DND-41 (cell line): ENCODE data around the gene GAS2L2.

ENCODE experiments used
- ATAC-seq: fragments of 200-7000 bp; cut with Tn5 transposase; 3 replicates; pipeline ENCODE4 v1.9.1; 2021; ENCODE audit warnings: low read depth; ENCODE audit not compliant: insufficient read depth
- DNase-seq: peaks from one replicate; pipeline ENCODE4 v3.0.0-alpha.2; 2020
- H2AFZ ChIP-seq: 2 replicates; pipeline ENCODE4 v1.6.0; 2012; ENCODE audit warnings: low read depth, low read length
- H3K27ac ChIP-seq: 2 replicates; pipeline ENCODE4 v1.5.1; 2012; ENCODE audit warnings: low read length, inconsistent platforms
- H3K27me3 ChIP-seq: fragments of 200-600 bp; sonication (generic); 2 replicates; pipeline ENCODE4 v1.6.0; 2012; ENCODE audit warnings: low read length, mild to moderate bottlenecking, inconsistent platforms; ENCODE audit not compliant: insufficient read depth, poor library complexity
- H3K36me3 ChIP-seq: 2 replicates; pipeline ENCODE4 v1.5.1; 2012; ENCODE audit warnings: low read length, inconsistent platforms; ENCODE audit not compliant: insufficient read depth
- H3K4me1 ChIP-seq: 2 replicates; pipeline ENCODE4 v1.5.1; 2012; ENCODE audit warnings: mild to moderate bottlenecking, low read length; ENCODE audit not compliant: insufficient read depth
- H3K4me2 ChIP-seq: 2 replicates; pipeline ENCODE4 v1.6.0; 2012; ENCODE audit warnings: mild to moderate bottlenecking, moderate library complexity, low read length, inconsistent platforms; ENCODE audit not compliant: insufficient read depth
- H3K4me3 ChIP-seq, 2 experiments: fragments of 200-600 bp in 1 of 2; shearing (Covaris generic) in 1 of 2; 2 replicates each; pipeline ENCODE4 v1.5.1; 2012 to 2016; ENCODE audit warnings: inconsistent platforms in 2 of 2, low read length in 2 of 2, mild to moderate bottlenecking in 2 of 2, low read depth in 1 of 2, moderate library complexity in 1 of 2
- H3K79me2 ChIP-seq: 2 replicates; pipeline ENCODE4 v1.6.0; 2012; ENCODE audit warnings: low read length, inconsistent platforms; ENCODE audit not compliant: insufficient read depth
- H3K9ac ChIP-seq: 2 replicates; pipeline ENCODE4 v1.6.0; 2012; ENCODE audit warnings: low read depth, mild to moderate bottlenecking, inconsistent platforms, low read length, moderate library complexity
- H3K9me3 ChIP-seq: 2 replicates; pipeline ENCODE4 v1.5.1; 2012; ENCODE audit warnings: low read length, moderate library complexity, mild to moderate bottlenecking, inconsistent platforms; ENCODE audit not compliant: insufficient read depth, severe bottlenecking
- H4K20me1 ChIP-seq: 2 replicates; pipeline ENCODE4 v1.6.0; 2012; ENCODE audit warnings: low read length; ENCODE audit not compliant: insufficient read depth
- EZH2 ChIP-seq: IDR thresholded peaks from 3 replicates; pipeline ENCODE4 v1.6.1; 2012; ENCODE audit warnings: borderline replicate concordance, low read depth, mild to moderate bottlenecking, moderate library complexity, low read length, inconsistent platforms; ENCODE audit not compliant: severe bottlenecking
- TF ChIP-seq, protein P1 (sequence below): IDR thresholded peaks from 2 replicates; pipeline ENCODE4 v1.5.1; 2012; ENCODE audit warnings: borderline replicate concordance, low read length, moderate library complexity, mild to moderate bottlenecking; ENCODE audit not compliant: poor library complexity, severe bottlenecking; ENCODE audit errors: extremely low read depth

GAS2L2 gene

DNA sequence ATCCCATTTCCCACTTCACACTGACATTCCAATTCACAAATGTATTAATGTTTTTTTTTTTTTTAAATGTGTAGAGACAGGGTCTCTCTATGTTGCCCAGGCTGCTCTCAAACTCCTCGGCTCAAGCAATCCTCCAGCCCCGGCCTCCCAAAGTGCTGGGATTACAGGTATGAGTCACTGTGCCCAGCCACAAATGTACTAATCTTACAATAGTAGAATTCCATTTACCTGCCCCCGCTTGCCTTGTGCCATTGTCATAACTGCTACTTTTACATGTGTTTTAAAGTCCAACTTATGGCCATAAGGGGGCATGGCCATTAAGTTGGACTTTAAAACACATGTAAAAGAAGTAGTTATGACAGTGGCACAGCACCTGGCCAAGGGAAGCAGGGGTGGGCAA lies 37.8 kb upstream of the GAS2L2 start:
- Histone ChIP-seq H3K27me3 (peaks cover 57% of the 10 kb centered on the region), H3K4me2 (no peak overlapping the region), H3K79me2 (no peaks in the 10 kb centered on the region), H3K9me3 (no peaks in the 10 kb centered on the region), H3K4me3 (no peak overlapping the region), H4K20me1 (no peaks in the 10 kb centered on the region), H3K27ac (no peak overlapping the region), H3K9ac (no peak overlapping the region), H2AFZ (no peak overlapping the region), H3K4me1 (0 out of 2 replicates have a peak, but pooled peaks cover 3% of the 10 kb centered on the region), H3K36me3 (no peaks in the 10 kb centered on the region)
- TF ChIP-seq, protein P1, sequence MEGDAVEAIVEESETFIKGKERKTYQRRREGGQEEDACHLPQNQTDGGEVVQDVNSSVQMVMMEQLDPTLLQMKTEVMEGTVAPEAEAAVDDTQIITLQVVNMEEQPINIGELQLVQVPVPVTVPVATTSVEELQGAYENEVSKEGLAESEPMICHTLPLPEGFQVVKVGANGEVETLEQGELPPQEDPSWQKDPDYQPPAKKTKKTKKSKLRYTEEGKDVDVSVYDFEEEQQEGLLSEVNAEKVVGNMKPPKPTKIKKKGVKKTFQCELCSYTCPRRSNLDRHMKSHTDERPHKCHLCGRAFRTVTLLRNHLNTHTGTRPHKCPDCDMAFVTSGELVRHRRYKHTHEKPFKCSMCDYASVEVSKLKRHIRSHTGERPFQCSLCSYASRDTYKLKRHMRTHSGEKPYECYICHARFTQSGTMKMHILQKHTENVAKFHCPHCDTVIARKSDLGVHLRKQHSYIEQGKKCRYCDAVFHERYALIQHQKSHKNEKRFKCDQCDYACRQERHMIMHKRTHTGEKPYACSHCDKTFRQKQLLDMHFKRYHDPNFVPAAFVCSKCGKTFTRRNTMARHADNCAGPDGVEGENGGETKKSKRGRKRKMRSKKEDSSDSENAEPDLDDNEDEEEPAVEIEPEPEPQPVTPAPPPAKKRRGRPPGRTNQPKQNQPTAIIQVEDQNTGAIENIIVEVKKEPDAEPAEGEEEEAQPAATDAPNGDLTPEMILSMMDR = no peak
- TF ChIP-seq EZH2 = no peak
- no peak for ATAC-seq
- no peak for DNase-seq

DNA sequence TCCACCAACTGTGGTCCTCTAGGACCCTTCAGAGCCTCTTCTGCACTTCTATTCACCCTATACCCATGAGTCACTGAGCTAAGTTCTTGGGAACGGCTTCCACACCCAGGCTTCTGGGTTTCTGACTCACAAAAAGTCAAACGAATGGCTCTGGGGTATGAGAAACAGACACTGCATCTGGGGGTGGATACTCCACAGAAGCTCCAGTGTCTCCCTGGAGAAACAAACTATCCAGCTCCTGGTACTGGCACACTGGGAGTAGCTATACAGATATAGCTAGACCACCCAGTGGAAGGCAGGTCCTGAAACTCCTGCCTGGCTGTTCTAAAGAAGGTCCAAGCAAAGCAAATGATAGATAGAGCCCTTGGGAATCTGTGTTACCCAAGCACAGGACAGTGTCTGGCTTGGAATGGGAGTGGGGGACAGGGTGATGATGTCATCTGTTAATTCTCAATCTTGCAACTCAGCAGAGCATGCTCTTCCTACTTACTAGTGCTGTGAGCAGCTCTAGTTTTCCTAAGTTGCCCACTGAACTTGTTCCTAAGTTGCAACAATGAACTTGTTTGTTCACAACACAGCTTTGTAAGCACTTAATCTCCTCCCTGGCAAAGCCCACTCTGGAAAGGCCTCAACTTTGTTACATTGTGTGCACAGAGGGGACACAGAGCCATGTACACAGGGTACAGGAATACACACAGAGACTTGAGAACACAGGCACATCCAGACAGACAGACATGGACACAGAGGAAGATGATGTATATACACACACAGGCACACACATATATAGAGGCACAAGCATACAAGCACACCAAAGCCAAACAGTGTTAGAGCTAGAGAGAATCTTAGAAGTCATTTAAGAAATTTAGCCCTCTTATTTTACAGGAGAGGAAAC lies 35.7 kb upstream of the GAS2L2 start:
- DNase-seq (no peak), ATAC-seq (0 out of 3 replicates have a peak, but pooled peaks have one; percentile 27)
- H4K20me1 ChIP-seq = no peaks in the 10 kb centered on the region
- TF ChIP-seq EZH2 = no peak
- TF ChIP-seq, protein P1 = no peak
- H3K27me3 ChIP-seq = peaks cover 44% of the 10 kb centered on the region
- no peaks in the 10 kb centered on the region for H3K9me3 ChIP-seq
- no peaks in the 10 kb centered on the region for H3K79me2 ChIP-seq
- no peak overlapping the region for H3K9ac ChIP-seq
- no peak overlapping the region for H3K4me2 ChIP-seq
- no peaks in the 10 kb centered on the region for H3K4me1 ChIP-seq
- no peaks in the 10 kb centered on the region for H3K36me3 ChIP-seq
- no peak overlapping the region for H3K27ac ChIP-seq
- no peak overlapping the region for H2AFZ ChIP-seq
- H3K4me3 ChIP-seq = no peak overlapping the region

DNA sequence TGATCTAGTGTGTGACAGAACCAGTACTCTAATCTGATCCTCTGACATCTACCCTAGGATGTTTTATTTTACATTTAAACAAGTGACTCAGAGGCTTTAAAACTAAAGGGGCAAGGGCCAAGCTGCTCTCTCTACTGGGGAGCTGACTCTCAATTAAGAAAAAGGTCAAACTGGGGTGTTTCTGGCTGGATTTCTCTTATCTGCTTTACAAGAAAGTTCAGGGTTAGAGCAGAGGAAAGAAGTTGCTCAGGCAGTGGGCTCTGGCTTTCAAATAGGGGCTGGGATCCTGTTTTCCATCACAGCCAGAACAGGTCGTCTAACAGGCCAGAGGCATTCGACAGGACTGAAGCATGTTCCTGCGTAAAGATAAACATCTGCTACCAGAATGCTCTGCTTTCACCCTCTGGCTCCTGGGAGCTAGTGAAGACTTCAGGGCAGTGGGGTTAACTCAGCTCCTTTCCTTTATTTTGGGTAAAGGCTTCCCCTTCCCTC lies 33.9 kb upstream of the GAS2L2 start:
- Histone ChIP-seq H3K27ac (no peak overlapping the region), H3K9ac (no peak overlapping the region), H3K36me3 (no peaks in the 10 kb centered on the region), H3K4me2 (no peak overlapping the region), H4K20me1 (no peaks in the 10 kb centered on the region), H3K4me3 (no peak overlapping the region), H3K4me1 (no peaks in the 10 kb centered on the region), H3K9me3 (no peaks in the 10 kb centered on the region), H3K79me2 (no peaks in the 10 kb centered on the region), H2AFZ (no peak overlapping the region), H3K27me3 (peaks cover 39% of the 10 kb centered on the region)
- no peak for ATAC-seq
- no peak for TF ChIP-seq EZH2
- TF ChIP-seq, protein P1 = no peak
- DNase-seq = no peak
